ENCODE measurements around the gene HIVEP3.

- TF ChIP-seq CTCF (IDR thresholded peaks at IDR 0.05; ENCODE audit: insufficient read depth, low read length) (no peak), REST (IDR thresholded peaks at IDR 0.05; ENCODE audit: insufficient replicate concordance, low read depth) (no peak)
Observed at GRCh38 chr1:41807390-41807789, 111.3 kb downstream of the HIVEP3 start.
